ENCODE data around the gene HPSE2.

HPSE2 gene

DNA sequence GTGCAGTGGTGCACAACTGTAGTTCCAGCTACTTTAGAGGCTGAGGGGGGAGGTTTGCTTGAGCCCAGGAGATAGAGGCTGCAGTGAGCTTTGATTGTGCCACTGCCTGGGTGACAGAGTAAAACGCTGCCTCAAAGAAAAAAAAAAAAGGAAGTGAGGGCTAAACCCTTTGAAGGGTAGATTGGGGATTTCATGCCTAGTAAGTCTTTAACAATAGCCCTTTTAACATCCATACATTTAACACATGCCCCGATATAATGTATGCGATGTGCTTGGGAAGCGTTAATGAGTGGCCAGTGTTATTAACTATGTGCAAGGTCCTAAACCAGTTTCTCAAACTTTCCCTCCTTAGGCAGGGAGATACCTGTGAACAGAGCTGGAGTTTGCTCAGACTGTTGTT lies 559.8 kb downstream of the HPSE2 start:
- H3K4me3 ChIP-seq (ENCODE audit: low read length), result no peak overlapping the region
- no peak for DNase-seq (ENCODE audit: low read depth)
- TF ChIP-seq CTCF (conservative IDR thresholded peaks at IDR 0.05; ENCODE audit: low read length), result no peak

- H3K4me3 ChIP-seq (ENCODE audit: low read length), result no peak overlapping the region
- no peak for TF ChIP-seq CTCF (conservative IDR thresholded peaks at IDR 0.05; ENCODE audit: low read length)
- DNase-seq (ENCODE audit: low read depth), result no peak
Observed at GRCh38 chr10:98673171-98673782, 562.4 kb downstream of the HPSE2 start.

- DNase-seq (ENCODE audit: low read depth), result no peak
- no peak overlapping the region for H3K4me3 ChIP-seq (ENCODE audit: low read length)
- no peak for TF ChIP-seq CTCF (conservative IDR thresholded peaks at IDR 0.05; ENCODE audit: low read length)
Observed at GRCh38 chr10:98667081-98667480, 568.6 kb downstream of the HPSE2 start.

DNA sequence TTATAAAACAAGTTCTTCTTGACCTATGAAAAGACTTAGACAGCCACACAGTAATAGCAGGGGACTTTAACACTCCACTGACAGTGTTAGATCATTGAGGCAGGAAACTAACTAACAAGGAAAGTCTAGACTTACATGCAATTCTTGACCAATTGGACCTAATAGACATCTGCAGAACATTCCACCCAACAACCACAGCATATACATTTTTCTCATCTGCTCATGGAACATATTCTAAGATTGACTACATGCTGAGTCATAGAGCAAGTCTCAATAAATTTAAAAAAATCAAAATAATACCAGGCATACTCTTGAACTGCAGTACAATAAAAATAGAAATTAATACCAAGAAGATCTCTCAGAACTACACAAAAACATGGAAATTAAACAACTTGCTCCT lies 569.4 kb downstream of the HPSE2 start:
- DNase-seq (ENCODE audit: low read depth), result no peak
- H3K4me3 ChIP-seq (ENCODE audit: low read length), result no peak overlapping the region
- TF ChIP-seq CTCF (conservative IDR thresholded peaks at IDR 0.05; ENCODE audit: low read length), result no peak

DNA sequence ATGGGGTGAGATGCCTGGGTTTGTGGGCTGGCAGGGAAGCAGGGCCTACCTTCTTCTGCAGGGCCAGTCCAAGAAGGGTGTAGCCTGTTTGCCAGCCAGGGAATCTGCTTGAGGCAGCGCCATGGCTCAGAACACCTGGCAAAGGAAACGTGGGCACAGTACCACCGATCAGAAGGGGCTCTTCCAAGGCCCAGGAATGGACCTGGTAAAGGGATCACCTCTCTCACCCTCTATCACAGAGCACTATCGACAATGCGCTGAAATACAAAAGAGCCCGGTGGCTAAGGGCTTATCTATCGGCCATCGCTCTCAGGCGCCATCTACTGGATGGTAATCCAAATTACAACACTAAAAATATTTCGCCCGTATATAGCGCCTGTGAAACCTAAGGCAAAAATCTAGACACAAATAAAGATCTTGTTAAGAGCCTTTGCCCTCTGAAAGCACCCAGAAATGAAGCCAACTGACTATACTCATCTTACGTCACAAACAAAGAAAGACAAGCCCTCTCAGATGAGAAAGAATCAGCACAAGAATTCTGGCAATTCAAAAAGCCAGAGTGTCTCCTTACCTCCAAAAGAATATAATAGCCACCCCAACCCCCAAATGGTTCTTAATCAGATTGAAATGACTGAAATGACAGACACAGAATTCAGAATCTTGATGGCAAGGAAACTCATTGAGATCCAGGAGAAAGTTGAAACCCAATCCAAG lies 571.2 kb downstream of the HPSE2 start:
- peak; percentile 59 for TF ChIP-seq CTCF (conservative IDR thresholded peaks at IDR 0.05; ENCODE audit: low read length)
- peak; percentile 9 for DNase-seq (ENCODE audit: low read depth)
- no peak overlapping the region for H3K4me3 ChIP-seq (ENCODE audit: low read length)

DNA sequence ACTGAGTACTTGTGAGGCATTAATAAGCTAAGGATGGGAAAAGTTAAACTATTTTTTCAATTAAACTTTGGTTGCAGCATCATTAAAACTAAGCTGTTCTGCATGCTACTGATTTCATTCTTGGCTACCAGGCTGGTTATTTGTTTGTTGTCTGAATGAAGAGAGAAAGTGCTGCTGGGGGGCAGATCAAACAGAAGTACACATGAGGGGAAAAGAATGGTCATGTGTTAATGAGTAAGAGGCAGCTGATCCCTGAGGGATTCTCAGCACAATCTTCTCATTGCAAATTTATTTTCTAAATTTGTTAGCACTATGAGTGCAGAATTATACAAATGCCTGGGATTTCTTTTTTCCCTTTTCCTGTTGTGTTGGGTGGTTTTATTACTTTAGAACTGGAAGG lies 575.7 kb downstream of the HPSE2 start:
- TF ChIP-seq CTCF (conservative IDR thresholded peaks at IDR 0.05; ENCODE audit: low read length), result no peak

GRCh38 chr10:98655492-98655891 lies 580.2 kb downstream of the HPSE2 start:
- DNase-seq (ENCODE audit: low read depth), result no peak
- H3K4me3 ChIP-seq (ENCODE audit: low read length), result no peak overlapping the region
- TF ChIP-seq CTCF (conservative IDR thresholded peaks at IDR 0.05; ENCODE audit: low read length), result no peak

More for the DNA sequence above, 575.7 kb downstream of the HPSE2 start:
- no peak overlapping the region for H3K4me3 ChIP-seq (ENCODE audit: low read length)
- no peak for DNase-seq (ENCODE audit: low read depth)
